IPS DF 6.9 (cell line): ENCODE results near the gene KCNMB1.

Source experiments
- DNase-seq: peaks from one replicate; pipeline ENCODE4 v3.0.0-alpha.2; 2013; ENCODE audit warnings: low read depth, low spot score
- H3K27ac ChIP-seq: one replicate; pipeline ENCODE4 v1.5.1; 2013; ENCODE audit warnings: low read length, control low read depth
- H3K27me3 ChIP-seq: 2 replicates; pipeline ENCODE4 v1.6.1; 2013; ENCODE audit warnings: mild to moderate bottlenecking, low read length; ENCODE audit not compliant: control insufficient read depth, insufficient read depth
- H3K36me3 ChIP-seq: 2 replicates; pipeline ENCODE4 v1.6.1; 2013; ENCODE audit warnings: low read length; ENCODE audit not compliant: control insufficient read depth, insufficient read depth
- H3K4me1 ChIP-seq: 2 replicates; pipeline ENCODE4 v1.6.1; 2013; ENCODE audit warnings: low read length; ENCODE audit not compliant: control insufficient read depth, insufficient read depth
- H3K4me3 ChIP-seq: 2 replicates; pipeline ENCODE4 v1.5.1; 2013; ENCODE audit warnings: mild to moderate bottlenecking, low read length
- H3K9me3 ChIP-seq: 2 replicates; pipeline ENCODE4 v1.6.1; 2013; ENCODE audit warnings: low read length, inconsistent platforms; ENCODE audit not compliant: control insufficient read depth, insufficient read depth
- WGBS: extraction: QIAGEN DNeasy Blood & Tissue Kit; methylation state at CpG from one replicate; pipeline ENCODE4 v1.1.7; 2013; ENCODE audit warnings: mixed read lengths, missing lambda C conversion rate; ENCODE audit not compliant: insufficient read length, insufficient coverage; 5-methylcytosine and 5-hydroxymethylcytosine counted together

The KCNMB1 gene, protein sequence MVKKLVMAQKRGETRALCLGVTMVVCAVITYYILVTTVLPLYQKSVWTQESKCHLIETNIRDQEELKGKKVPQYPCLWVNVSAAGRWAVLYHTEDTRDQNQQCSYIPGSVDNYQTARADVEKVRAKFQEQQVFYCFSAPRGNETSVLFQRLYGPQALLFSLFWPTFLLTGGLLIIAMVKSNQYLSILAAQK

DNA sequence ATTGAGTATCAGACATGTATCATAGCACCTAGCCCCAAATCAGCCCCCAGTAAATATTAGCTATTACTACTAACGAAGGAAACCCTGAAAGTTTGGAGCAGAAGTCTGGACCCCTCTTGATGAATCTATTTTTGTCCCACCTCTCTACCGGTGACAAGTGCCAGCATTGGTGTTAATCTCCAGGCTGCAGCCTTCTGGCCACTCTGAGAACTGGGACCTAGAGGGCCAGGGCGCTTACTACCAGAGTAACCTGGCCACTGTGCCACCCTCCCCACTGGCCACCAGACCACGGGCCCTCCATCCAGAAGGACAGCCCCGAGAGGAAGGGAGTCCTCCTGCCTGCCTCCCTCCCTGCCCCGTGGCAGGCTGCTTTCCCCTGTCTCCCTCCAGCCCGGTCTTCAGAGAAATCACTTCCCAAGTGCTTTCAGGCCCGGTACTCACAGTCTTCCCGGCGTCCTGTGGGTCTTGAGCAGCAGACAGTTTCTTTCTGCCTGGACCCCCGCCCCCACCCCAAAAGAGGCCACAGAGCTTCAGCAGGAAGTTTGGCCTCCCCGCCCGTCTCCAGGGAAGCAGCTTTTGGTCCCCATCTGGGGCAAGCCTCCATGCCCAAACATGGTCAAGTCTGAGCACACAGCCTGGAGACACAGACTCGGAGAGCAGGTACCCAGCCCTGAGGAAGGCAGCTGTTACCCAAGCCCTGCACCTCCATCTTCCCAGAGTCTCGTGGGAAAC is at the start of gene KCNMB1:
KCNMB1 (minus strand) TSS at position 550 of the 732 bp plus-strand sequence. CDS start 3,920 bp downstream, outside the sequence.
- Histone ChIP-seq H3K4me3 (no peak within 1 kb of the TSS), H3K36me3 (no peaks in the 10 kb centered on the region), H3K9me3 (no peaks in the 10 kb centered on the region), H3K27me3 (no peaks in the 10 kb centered on the region), H3K4me1 (peaks cover 3% of the 10 kb centered on the region; the same call in 1 of the 2 replicates), H3K27ac (no peak within 1 kb of the TSS)
- WGBS: no CpG with 5 or more reads among the region's 15 CpGs
- no peak for DNase-seq

DNA sequence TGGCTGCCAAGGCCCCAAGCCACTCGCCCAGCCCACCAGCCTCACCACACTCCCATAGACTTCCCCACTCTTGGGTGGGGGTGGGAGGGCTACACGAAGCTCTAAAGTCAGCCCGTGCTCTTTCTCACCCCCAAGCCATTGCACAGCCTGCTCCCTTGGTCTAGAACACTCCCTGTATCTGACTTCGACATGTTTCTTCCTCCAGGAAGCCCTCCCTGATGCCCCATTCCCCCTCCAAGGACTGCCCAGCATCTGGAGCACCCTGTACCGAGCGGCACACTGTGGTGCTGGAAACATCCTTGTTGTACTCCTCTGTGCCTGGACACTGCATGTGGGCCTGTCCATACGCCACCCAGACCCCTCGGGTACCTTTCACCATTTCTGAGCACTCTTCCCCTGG is 49.4 kb upstream of the KCNMB1 start:
- Histone ChIP-seq H3K36me3 (no peaks in the 10 kb centered on the region), H3K27me3 (no peaks in the 10 kb centered on the region), H3K4me3 (no peak overlapping the region), H3K9me3 (no peaks in the 10 kb centered on the region), H3K4me1 (peaks cover 6% of the 10 kb centered on the region), H3K27ac (no peak overlapping the region)
- DNase-seq: no peak
- WGBS: no CpG with 5 or more reads among the region's 8 CpGs

DNA sequence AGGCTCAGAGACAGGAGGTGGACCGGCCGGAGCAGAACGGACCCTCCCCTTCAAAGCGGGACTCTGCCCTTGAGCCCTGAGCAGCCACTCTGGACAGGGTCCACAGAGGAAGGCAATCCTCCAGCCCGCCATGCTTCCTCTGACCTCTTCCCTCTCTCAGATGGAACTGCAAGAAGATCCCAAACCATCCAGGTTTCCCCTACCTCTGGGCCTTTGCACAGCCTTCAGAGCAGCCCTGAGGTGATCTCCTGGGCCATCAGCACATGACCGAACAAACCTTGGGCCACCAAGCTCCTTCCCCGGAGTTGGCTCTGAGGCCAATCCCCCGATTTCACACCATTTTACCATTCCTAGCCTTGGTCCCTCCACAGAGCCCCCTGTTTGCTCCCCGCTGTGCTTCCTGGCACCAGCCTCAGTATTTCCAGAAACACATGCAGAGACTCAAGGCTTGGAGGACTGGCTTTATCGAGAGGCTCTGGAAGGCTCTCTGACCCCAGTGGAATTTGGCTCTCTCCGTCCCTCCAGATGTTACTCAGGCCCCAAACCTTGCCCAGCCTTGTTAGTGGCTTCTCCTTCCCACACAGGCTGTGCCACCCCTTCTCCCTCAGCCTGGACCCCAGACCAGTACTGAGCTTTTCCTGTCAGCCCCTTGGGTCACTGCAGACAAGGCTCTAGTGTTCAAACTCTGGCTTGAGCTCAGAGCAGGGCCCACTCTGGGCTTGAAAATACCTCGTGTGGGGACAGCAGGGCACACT is 48.6 kb upstream of the KCNMB1 start:
- H3K4me3 ChIP-seq: no peak overlapping the region
- no peaks in the 10 kb centered on the region for H3K36me3 ChIP-seq
- H3K27me3 ChIP-seq: no peaks in the 10 kb centered on the region
- H3K9me3 ChIP-seq: no peaks in the 10 kb centered on the region
- no peak overlapping the region for H3K27ac ChIP-seq
- H3K4me1 ChIP-seq: peaks cover 6% of the 10 kb centered on the region
- WGBS: no CpG with 5 or more reads among the region's 12 CpGs
- no peak for DNase-seq

DNA sequence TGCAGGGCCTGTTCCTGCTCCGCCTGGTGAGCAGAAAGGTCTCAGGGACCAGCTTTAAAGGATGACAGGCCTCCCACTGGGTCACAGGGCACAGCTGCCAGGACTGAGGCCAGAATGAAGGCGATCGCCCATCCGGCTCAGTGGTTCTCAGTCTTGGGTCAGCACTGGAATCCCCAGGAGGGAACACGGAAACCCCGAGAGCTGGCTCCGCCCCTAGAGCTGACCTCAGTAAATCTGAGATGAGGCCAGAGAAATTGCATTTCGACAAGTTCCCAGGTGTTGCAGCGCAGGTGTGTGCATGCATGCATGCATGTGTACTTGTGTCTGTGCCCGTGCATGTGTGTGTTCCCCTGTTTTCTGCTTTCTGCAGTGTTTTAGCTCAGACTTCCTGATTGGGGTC is 47.2 kb upstream of the KCNMB1 start:
- no peak for DNase-seq
- WGBS: no CpG with 5 or more reads among the region's 10 CpGs
- no peak overlapping the region for H3K27ac ChIP-seq

DNA sequence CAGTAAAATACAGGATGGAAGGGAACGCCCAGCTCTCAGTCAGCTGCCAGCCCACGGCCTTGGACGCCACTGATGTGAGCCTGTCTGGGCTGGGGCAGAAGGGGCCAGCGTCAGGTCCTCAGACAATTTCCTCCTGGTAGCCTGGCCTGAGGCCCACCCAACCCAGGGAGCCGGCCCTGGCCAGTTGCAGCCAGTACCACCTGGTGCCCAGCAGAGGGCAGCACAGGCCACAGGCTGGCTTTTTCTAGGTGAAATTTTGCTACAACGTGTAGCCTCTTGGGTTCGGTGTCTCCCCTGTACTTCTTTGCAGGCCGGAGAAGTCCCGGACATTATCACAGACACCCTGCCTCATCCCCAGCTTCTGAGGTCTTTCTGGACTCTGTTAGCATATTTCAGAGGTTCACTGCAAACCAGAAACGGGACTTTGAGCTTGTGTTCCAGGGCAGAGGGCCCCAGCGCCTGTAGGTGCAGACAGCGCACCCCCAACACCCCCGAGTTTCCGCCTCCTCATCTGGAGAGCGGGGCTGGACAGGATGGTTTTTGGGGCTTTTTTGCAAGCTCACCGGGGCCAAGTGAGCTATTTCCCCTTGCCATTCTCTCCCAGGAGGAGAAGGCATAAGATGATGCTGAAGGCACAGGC is 45.9 kb upstream of the KCNMB1 start:
- WGBS: no CpG with 5 or more reads among the region's 16 CpGs
- H3K4me3 ChIP-seq: no peak overlapping the region
- DNase-seq: peak; percentile 47
- no peak overlapping the region for H3K27ac ChIP-seq
- H3K9me3 ChIP-seq: no peaks in the 10 kb centered on the region
- H3K4me1 ChIP-seq: peaks cover 6% of the 10 kb centered on the region
- H3K27me3 ChIP-seq: no peaks in the 10 kb centered on the region
- no peaks in the 10 kb centered on the region for H3K36me3 ChIP-seq

More for the DNA sequence above, 47.2 kb upstream of the KCNMB1 start:
- Histone ChIP-seq H3K9me3 (no peaks in the 10 kb centered on the region), H3K27me3 (no peaks in the 10 kb centered on the region), H3K36me3 (no peaks in the 10 kb centered on the region), H3K4me3 (no peak overlapping the region), H3K4me1 (peaks cover 6% of the 10 kb centered on the region)

DNA sequence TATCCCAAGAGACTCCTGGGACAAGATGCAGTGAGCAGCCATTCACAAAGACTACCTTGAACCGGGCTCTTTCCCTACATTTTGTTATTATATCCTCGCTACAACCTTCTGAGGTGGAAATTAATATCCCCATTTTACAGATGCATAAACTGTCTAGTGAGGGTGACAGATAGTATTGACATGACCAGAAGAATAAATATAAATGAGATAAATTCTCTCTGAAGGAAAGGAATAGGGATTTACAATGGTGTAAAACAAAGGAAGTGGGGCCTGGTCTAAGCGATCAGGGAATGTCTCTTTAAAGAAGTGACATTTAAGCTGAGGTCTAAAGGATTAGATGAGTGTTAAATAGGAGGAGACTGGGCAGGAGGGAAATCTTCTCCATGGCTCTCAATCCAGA is 43.5 kb upstream of the KCNMB1 start:
- Histone ChIP-seq H3K9me3 (no peaks in the 10 kb centered on the region), H3K4me1 (no peaks in the 10 kb centered on the region), H3K36me3 (no peaks in the 10 kb centered on the region), H3K4me3 (no peak overlapping the region), H3K27ac (no peak overlapping the region), H3K27me3 (no peaks in the 10 kb centered on the region)
- WGBS: no CpG with 5 or more reads among the region's 3 CpGs
- DNase-seq: no peak

DNA sequence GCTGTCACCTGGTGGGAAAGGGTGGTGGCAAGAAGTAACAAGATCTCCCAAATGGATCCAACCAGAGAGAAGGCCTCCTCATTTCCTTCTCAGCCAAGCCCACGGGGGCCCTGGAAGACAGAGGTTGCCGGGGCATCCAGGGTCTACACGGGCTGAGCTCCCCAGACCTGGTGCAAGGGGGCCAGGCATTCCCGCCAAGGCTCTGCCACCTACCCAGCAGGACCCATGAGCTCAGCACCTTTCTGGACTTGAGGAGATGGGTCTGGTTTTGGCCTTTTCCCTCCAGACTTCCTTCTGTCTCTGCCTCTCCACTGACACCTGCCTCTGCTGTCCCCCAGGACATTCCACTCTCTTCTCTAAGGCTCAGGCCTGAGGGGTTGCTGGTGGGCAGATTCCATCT is 42.4 kb upstream of the KCNMB1 start:
- no peaks in the 10 kb centered on the region for H3K9me3 ChIP-seq
- WGBS: no CpG with 5 or more reads among the region's 4 CpGs
- H3K4me3 ChIP-seq: no peak overlapping the region
- no peaks in the 10 kb centered on the region for H3K4me1 ChIP-seq
- DNase-seq: no peak
- no peaks in the 10 kb centered on the region for H3K27me3 ChIP-seq
- H3K27ac ChIP-seq: no peak overlapping the region
- H3K36me3 ChIP-seq: no peaks in the 10 kb centered on the region

DNA sequence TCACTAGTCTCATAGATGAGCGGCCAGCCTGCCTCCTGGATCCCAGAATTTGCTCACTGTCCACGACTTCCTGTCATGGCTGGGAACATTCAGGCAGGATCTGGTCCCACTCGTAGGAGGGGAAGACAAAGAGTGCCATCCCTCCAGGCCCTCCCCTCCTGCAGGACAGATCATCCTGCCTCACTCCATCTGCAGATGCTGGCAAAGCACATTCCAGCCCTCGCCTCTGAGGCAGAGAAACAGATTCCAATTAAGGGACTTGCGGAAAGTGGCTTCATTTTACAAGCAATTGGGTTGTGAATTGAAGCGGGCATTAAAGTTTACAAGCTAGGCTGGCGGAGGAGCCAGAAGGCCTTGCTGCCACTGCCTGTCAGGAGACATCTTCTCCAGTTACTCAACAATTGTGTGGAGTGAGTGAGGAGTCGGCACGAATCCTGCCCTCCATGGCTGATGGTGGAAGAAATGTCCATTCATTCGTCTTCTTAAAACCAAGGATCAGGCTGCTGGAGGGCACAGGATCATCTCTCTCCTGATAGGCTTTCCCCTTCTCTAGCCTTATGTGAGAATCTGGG is 41.8 kb upstream of the KCNMB1 start:
- no peak overlapping the region for H3K4me3 ChIP-seq
- no peak for DNase-seq
- WGBS: no CpG with 5 or more reads among the region's 10 CpGs
- H3K36me3 ChIP-seq: no peaks in the 10 kb centered on the region
- H3K27ac ChIP-seq: no peak overlapping the region
- no peaks in the 10 kb centered on the region for H3K4me1 ChIP-seq
- no peaks in the 10 kb centered on the region for H3K27me3 ChIP-seq
- no peaks in the 10 kb centered on the region for H3K9me3 ChIP-seq

DNA sequence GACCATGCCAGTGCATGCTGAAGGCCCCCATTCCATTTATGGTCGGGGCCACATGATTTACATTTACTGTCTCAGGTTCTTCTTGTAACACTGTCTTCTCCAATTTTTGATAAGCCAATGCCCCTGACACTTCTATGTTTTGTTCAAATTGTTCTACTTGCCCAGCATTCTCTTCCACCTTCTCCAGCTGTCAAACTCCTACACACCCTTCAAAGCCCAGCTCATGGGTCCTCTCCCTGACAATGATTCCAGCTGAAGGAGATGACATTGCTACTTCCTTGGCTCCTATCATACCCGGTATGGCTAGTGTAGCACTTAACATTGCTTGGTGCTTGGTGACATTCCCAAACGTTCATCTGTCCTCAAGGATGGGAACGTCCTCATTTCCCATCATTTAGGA is 41.1 kb upstream of the KCNMB1 start:
- Histone ChIP-seq H3K27ac (no peak overlapping the region), H3K36me3 (no peaks in the 10 kb centered on the region), H3K9me3 (no peaks in the 10 kb centered on the region), H3K4me3 (no peak overlapping the region), H3K4me1 (no peaks in the 10 kb centered on the region), H3K27me3 (no peaks in the 10 kb centered on the region)
- no peak for DNase-seq
- WGBS: no CpG with 5 or more reads among the region's 4 CpGs

DNA sequence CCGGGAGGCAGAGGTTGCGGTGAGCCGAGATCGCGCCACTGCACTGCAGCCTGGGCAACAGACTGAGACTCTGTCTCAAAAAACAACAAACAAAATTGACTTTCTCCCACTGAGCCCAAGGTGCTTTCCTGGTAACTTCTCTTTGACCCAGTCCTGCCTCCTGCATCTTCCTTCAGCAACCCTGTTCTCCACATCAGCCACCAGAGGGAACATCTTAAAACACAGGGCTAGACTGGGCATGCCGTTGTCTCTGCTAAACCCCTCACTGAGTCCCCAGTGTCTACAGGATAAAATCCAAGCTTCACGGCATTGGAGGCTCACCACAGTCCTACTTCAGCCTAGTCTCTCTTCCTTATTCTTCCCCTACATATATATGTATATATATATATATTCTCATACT is 39.8 kb upstream of the KCNMB1 start:
- peak; percentile 11 for DNase-seq
- Histone ChIP-seq H3K36me3 (no peaks in the 10 kb centered on the region), H3K27me3 (no peaks in the 10 kb centered on the region), H3K27ac (no peak overlapping the region), H3K4me1 (no peaks in the 10 kb centered on the region), H3K9me3 (no peaks in the 10 kb centered on the region), H3K4me3 (no peak overlapping the region)
- no CpG with 5 or more reads among the region's 7 CpGs for WGBS
